Keratinocyte (primary cell): ENCODE results near the gene MYMK. TPM values are rescaled to one million over a fixed set of nuclear protein-coding genes. Genes with fewer than 3 reads are reported as not detected.

ENCODE experiments used
- DNase-seq: peaks from one replicate; pipeline ENCODE4 v3.0.0-alpha.2; 2011; ENCODE audit warnings: low read depth, missing footprints, low spot score
- FAIRE-seq: peaks from 2 replicates; lab custom pipeline; 2011; peaks lifted over from hg19 to GRCh38; lab: Jason Lieb, UNC
- H2AFZ ChIP-seq: 2 replicates; pipeline ENCODE4 v1.6.0; 2012; ENCODE audit warnings: low read length, control low read depth, inconsistent platforms; ENCODE audit not compliant: control insufficient read depth
- H3K27ac ChIP-seq: 2 replicates; pipeline ENCODE4 v1.5.1; 2011; ENCODE audit warnings: low read length; ENCODE audit not compliant: control insufficient read depth, insufficient read depth
- H3K27me3 ChIP-seq: 3 replicates; pipeline ENCODE4 v1.6.0; 2011; ENCODE audit warnings: low read length; ENCODE audit not compliant: control insufficient read depth, insufficient read depth; ENCODE audit errors: extremely low read depth
- H3K36me3 ChIP-seq, 2 experiments: 2 replicates in 1 of 2; 3 replicates in 1 of 2; pipeline ENCODE4 v1.5.1; 2011; ENCODE audit warnings: low read length in 2 of 2, mild to moderate bottlenecking in 1 of 2; ENCODE audit not compliant: control insufficient read depth in 2 of 2, insufficient read depth in 2 of 2; ENCODE audit errors: extremely low read depth in 1 of 2
- H3K4me1 ChIP-seq: 3 replicates; pipeline ENCODE4 v1.5.1; 2011; ENCODE audit warnings: low read length; ENCODE audit not compliant: control insufficient read depth, insufficient read depth; ENCODE audit errors: extremely low read depth
- H3K4me2 ChIP-seq: 3 replicates; pipeline ENCODE4 v1.6.0; 2011; ENCODE audit warnings: low read depth, low read length; ENCODE audit not compliant: control insufficient read depth, insufficient read depth; ENCODE audit errors: extremely low read depth
- H3K4me3 ChIP-seq, 3 experiments: fragments of 200-600 bp in 1 of 3; sonication (generic) in 1 of 3; 2 replicates in 2 of 3; 3 replicates in 1 of 3; pipeline ENCODE4 v1.5.1; 2011 to 2016; ENCODE audit warnings: low read length in 3 of 3, mild to moderate bottlenecking in 3 of 3, control low read depth in 2 of 3, inconsistent platforms in 1 of 3, low read depth in 1 of 3, mixed read lengths in 1 of 3, mixed run types in 1 of 3, moderate library complexity in 1 of 3; ENCODE audit not compliant: control insufficient read depth in 2 of 3, insufficient read depth in 2 of 3; ENCODE audit errors: extremely low read depth in 1 of 3
- H3K79me2 ChIP-seq: 2 replicates; pipeline ENCODE4 v1.6.0; 2012; ENCODE audit warnings: low read length; ENCODE audit not compliant: control insufficient read depth, insufficient read depth
- H3K9ac ChIP-seq: 3 replicates; pipeline ENCODE4 v1.6.0; 2011; ENCODE audit warnings: low read length; ENCODE audit not compliant: control insufficient read depth, insufficient read depth; ENCODE audit errors: extremely low read depth
- H3K9me1 ChIP-seq: 3 replicates; pipeline ENCODE4 v1.6.0; 2011; ENCODE audit warnings: low read length; ENCODE audit not compliant: control insufficient read depth, insufficient read depth; ENCODE audit errors: extremely low read depth
- H3K9me3 ChIP-seq: 2 replicates; pipeline ENCODE4 v1.5.1; 2012; ENCODE audit warnings: low read depth, low read length; ENCODE audit not compliant: control insufficient read depth
- H4K20me1 ChIP-seq: 3 replicates; pipeline ENCODE4 v1.6.0; 2011; ENCODE audit warnings: low read length; ENCODE audit not compliant: control insufficient read depth, insufficient read depth; ENCODE audit errors: extremely low read depth
- EZH2 ChIP-seq: IDR thresholded peaks from one replicate; pipeline ENCODE4 v1.6.1; 2012; ENCODE audit warnings: inconsistent platforms, mild to moderate bottlenecking, low read length, moderate library complexity
- dilution Hi-C: fragments of 300-500 bp; cut with MboI; formaldehyde crosslinking; loops from one replicate; pipeline ENCODE4 v1.7.0; 2020; ENCODE audit warnings: low sequenced_read_pairs; ENCODE audit not compliant: extremely low pct_ligation_motif_present
- polyA plus RNA-seq, 5 experiments: library from polyadenylated mRNA; depleted of rRNA in 3 of 5; stranded (reverse) in 3 of 5; stranded (forward) in 1 of 5; unstranded in 1 of 5; fragments of >200 nt; gene quantifications; 1 replicate in 1 of 5; 2 replicates in 3 of 5; 3 replicates in 1 of 5; pipeline versions ENCODE4 v1.2.1 to v1.2.3, GENCODE V29; 2011 to 2012; ENCODE audit warnings: missing spikeins in 2 of 5, low read depth in 1 of 5, low replicate concordance in 1 of 5
- TF ChIP-seq, protein P1 (sequence below), 3 experiments: IDR thresholded peaks in 1 of 3; conservative IDR thresholded peaks in 1 of 3; optimal IDR thresholded peaks in 1 of 3; 2 replicates in 2 of 3; 3 replicates in 1 of 3; pipeline versions ENCODE3 to v1.5.1; 2011; ENCODE audit warnings: low read length in 3 of 3, mild to moderate bottlenecking in 3 of 3, moderate library complexity in 2 of 3, control low read depth in 1 of 3, inconsistent platforms in 1 of 3; ENCODE audit not compliant: insufficient read depth in 2 of 3; ENCODE audit errors: extremely low read depth in 1 of 3

Gene MYMK
- polyA plus RNA-seq, 1 donor (not counting 4 experiments of a cell fraction or from before 2014, with no cell fraction given), result not detected

GRCh38 chr9:133477992-133478850 is 46.5 kb downstream of the MYMK start:
- H3K9ac ChIP-seq, result peak overlapping the region; percentile 89
- no peaks in the 10 kb centered on the region for H3K9me3 ChIP-seq
- H3K36me3 ChIP-seq, result peaks cover 21 to 28% of the 10 kb centered on the region in 2 experiments
- dilution Hi-C loops, result no loop called here
- H3K27ac ChIP-seq, result peak overlapping the region; percentile 60
- H3K79me2 ChIP-seq, result peaks cover 23% of the 10 kb centered on the region
- no peak for TF ChIP-seq EZH2
- TF ChIP-seq, protein P1, sequence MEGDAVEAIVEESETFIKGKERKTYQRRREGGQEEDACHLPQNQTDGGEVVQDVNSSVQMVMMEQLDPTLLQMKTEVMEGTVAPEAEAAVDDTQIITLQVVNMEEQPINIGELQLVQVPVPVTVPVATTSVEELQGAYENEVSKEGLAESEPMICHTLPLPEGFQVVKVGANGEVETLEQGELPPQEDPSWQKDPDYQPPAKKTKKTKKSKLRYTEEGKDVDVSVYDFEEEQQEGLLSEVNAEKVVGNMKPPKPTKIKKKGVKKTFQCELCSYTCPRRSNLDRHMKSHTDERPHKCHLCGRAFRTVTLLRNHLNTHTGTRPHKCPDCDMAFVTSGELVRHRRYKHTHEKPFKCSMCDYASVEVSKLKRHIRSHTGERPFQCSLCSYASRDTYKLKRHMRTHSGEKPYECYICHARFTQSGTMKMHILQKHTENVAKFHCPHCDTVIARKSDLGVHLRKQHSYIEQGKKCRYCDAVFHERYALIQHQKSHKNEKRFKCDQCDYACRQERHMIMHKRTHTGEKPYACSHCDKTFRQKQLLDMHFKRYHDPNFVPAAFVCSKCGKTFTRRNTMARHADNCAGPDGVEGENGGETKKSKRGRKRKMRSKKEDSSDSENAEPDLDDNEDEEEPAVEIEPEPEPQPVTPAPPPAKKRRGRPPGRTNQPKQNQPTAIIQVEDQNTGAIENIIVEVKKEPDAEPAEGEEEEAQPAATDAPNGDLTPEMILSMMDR (optimal IDR thresholded peaks at IDR 0.05 in 1 of 3, IDR thresholded peaks at IDR 0.05 in 1 of 3, conservative IDR thresholded peaks at IDR 0.05 in 1 of 3; ENCODE audit: extremely low read depth in 1 of 3, insufficient read depth in 2 of 3, low read length in 3 of 3), result no peak
- peak overlapping the region; percentile 92 for H3K4me2 ChIP-seq
- peaks cover 3% of the 10 kb centered on the region for H3K9me1 ChIP-seq
- H3K27me3 ChIP-seq, result no peaks in the 10 kb centered on the region
- H2AFZ ChIP-seq, result peak overlapping the region; percentile 53
- FAIRE-seq (no peak), DNase-seq (no peak)
- peaks cover 21% of the 10 kb centered on the region for H3K4me1 ChIP-seq
- peak overlapping the region; percentile 74 to 86 (median 84) for H3K4me3 ChIP-seq
- peaks cover 3% of the 10 kb centered on the region for H4K20me1 ChIP-seq

GRCh38 chr9:133477461-133477860 is 47.3 kb downstream of the MYMK start:
- Histone ChIP-seq H3K4me1 (peaks cover 21% of the 10 kb centered on the region), H4K20me1 (peaks cover 3% of the 10 kb centered on the region), H3K9me1 (peaks cover 3% of the 10 kb centered on the region), H2AFZ (no peak overlapping the region), H3K4me2 (peak overlapping the region; percentile 92), H3K27ac (no peak overlapping the region), H3K4me3 (peak overlapping the region in 2 of 3 experiments; percentile 84 to 86), H3K79me2 (peaks cover 23% of the 10 kb centered on the region), H3K9ac (peak overlapping the region; percentile 89), H3K27me3 (no peaks in the 10 kb centered on the region), H3K36me3 (peaks cover 21 to 33% of the 10 kb centered on the region in 2 experiments), H3K9me3 (no peaks in the 10 kb centered on the region)
- TF ChIP-seq, protein P1 (optimal IDR thresholded peaks at IDR 0.05 in 1 of 3, IDR thresholded peaks at IDR 0.05 in 1 of 3, conservative IDR thresholded peaks at IDR 0.05 in 1 of 3; ENCODE audit: extremely low read depth in 1 of 3, insufficient read depth in 2 of 3, low read length in 3 of 3), result no peak
- TF ChIP-seq EZH2, result no peak
- DNase-seq, result no peak
- dilution Hi-C loops, result no loop called here
- FAIRE-seq, result no peak
